DMS79 treated with DMSO at 0.1 percent for 48 hours (cell line): ENCODE measurements around the gene DDX53.

Experiments used
- DNase-seq: peaks from one replicate; lab custom pipeline; 2025; lab: John Stamatoyannopoulos, UW

Gene DDX53

DNA sequence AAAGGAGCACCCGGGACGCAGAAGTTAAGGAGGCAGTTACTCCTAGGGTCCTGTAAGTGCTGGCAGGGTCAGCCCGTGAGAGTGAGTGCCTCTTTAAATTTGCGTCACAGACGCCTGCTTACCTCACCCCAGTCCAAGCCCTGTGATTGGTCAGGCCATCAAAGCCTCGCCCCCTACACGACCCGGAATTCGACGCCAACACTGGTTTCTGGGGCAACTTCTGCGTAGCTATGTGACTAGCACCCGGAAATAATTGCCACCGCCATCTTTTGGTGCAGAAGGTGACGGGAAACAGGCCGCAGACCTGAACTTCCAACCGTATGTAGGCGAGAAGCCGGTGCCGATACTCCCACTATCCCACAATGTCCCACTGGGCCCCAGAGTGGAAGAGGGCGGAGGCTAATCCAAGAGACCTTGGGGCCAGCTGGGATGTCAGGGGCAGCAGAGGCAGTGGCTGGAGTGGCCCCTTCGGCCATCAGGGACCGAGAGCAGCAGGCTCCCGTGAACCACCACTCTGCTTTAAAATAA lies at the start of gene DDX53:
TSS of gene DDX53 (plus strand) at position 265 of the 528 bp plus-strand sequence. CDS start at position 363, 98 bp downstream.
- DNase-seq, result no peak

GRCh38 chrX:22950269-22951266 lies 49.2 kb upstream of the DDX53 start:
- DNase-seq, result no peak

DNA sequence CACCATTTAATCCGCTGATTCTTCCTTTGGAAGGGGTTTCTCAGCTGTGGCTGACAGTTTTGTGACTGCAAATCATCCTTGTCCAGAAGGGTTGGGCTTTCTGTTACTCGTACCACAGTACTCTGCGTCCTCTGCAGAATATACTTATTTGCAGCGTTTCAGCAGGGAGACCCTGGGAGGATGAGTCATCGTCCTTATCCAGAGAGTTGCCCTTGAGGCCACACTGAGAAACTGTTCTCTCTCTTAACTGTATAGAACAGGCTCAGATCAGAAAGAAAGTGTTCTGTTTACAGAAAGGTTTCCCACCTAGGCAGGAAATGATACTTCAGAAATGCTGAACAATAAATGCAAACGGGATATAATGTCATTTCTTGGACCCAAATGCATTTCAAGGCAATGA lies 47.8 kb upstream of the DDX53 start:
- no peak for DNase-seq

GRCh38 chrX:22958250-22958649 lies 41.5 kb upstream of the DDX53 start:
- DNase-seq, result no peak

DNA sequence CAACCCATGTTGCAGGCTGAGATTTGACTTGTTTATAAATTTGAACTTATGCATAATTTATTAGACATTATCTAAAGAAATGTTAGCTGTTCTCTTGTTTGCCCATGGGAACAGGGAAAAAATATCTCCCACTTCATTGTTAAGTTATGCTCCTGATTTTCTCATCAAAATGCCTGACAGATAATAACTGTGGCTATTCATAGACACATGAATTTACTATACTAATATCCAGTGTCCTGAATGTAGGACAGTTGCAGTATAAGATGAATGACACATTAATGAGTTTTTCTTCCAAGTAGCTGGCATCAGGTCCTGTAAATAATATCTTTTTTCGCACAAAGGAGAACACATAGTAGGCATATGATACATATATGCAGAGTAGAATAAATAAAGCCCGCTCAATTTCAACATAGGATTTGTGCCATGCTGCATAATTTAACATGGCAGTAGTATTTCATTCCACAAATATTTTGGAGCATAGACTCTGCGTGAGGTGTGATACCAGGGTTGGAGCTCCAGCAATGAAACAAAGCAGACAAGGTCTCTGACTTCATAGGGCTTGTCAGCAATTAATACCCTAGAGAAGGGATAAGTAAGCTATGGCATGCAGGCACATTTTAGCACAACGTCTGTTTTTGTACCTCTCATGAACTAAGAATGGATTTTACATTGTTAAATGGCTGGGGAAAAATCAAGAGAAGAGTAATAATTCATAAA lies 40.4 kb upstream of the DDX53 start:
- DNase-seq, result no peak

- DNase-seq, result no peak
Measured at GRCh38 chrX:22963196-22963595, 36.6 kb upstream of the DDX53 start.

DNA sequence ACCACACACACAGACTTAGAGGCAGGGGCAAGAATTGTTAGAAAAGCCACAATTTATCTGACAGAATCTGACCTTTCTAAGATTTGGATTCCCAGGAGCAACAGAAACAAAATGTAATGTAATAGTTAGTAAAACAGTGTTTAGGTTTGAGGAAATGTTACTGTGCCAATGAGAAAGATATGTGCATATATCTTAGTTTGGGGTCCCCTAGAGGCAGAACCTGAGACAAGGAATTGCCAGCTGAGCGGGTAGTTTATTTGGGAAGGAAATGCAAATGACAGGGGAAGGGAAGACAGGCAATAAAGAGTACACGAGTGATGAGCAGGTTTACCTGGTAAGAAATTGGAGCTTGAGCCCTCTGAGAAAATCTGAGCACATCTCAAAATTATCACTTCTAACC lies 31.3 kb upstream of the DDX53 start:
- DNase-seq, result no peak

GRCh38 chrX:22969411-22969810 lies 30.3 kb upstream of the DDX53 start:
- no peak for DNase-seq

- DNase-seq, result no peak
Measured at GRCh38 chrX:22970861-22971260, 28.9 kb upstream of the DDX53 start.

DNA sequence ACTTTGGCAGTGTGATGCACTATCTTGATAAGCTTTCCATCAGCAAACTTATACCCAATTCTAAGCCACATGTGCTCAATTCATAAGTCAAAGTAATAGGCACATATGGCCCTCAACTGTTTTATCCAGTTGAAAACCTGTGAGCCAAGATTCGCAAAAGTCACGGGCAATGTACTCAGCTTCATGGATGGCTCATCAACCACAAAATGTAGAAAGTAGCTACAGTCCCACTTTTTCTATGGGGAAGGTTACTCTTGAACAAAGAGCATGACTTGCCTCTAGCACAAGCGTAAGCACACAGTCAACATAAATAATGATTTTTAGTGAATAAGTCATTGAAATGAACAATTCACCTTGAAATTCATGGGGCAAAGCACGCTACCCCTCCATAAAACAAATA lies 25.1 kb upstream of the DDX53 start:
- DNase-seq, result no peak

DNA sequence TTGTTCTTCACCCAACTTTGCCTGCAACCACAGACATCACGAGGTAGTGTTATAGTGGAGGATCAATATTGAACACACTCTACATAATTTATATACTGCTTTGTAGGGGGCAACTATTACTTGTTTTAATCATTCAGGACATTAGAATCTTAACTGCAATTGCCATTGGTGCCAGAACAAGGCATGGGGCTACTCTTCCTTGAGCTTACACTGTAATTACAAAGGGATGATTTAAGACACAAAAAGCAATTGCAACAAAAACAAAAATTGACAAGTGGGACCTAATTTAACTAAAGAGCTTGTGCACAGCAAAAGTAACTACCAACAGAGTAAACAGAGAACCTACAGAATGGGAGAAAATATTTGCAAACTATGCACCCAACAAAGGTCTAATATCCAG lies 24.0 kb upstream of the DDX53 start:
- no peak for DNase-seq

DNA sequence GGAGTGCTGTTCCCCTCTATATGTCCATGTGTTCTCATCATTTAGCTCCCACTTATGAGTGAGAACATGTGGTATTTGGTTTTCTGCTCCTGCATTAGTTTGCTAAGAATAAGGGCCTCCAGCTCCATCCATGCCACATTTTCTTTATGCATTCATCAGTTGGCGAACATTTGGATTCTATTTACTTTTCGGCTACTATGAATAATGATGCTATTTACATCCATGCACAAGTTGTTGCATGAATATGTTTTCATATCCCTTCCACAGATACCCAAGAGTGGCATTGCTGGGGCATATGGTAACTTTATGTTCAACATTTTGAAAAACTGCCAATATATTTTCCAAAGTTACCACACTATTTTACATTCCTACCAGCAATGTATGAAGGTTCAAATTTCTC lies 13.8 kb upstream of the DDX53 start:
- no peak for DNase-seq

- DNase-seq, result no peak
Measured at GRCh38 chrX:22987452-22987851, 12.3 kb upstream of the DDX53 start.

GRCh38 chrX:23003116-23003515 lies 3.4 kb downstream of the DDX53 start:
- DNase-seq, result no peak

DNA sequence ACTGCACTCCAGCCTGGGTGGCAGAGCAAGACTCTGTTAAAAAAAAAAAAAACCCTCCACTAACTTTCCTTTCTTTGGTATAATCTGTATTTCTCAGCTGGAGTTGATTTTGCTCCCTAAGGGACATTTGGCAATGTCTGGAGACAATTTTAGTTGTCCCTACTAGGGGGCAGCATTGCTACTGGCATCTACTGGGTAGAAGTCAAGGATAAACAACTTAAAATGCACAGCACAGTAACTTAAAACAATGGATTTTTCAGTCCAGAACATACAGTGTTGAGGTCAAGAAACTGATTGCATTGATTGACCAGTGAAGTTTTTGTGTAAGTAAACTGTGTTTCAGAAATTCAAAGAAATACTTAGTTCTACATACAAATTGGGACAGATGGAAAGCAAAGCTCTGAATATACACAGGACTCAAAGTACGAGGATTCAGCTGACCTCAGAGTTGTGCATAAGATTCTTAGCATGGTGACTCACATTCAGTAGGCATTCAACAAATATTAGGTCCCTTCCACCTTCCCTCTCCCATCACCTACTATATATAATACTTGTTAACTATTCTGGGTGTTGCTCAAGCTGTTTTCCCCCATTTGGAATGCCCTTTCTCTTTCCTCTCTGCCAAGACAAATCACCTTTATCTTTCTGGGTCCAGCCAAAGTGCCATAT lies 8.8 kb downstream of the DDX53 start:
- no peak for DNase-seq

DNA sequence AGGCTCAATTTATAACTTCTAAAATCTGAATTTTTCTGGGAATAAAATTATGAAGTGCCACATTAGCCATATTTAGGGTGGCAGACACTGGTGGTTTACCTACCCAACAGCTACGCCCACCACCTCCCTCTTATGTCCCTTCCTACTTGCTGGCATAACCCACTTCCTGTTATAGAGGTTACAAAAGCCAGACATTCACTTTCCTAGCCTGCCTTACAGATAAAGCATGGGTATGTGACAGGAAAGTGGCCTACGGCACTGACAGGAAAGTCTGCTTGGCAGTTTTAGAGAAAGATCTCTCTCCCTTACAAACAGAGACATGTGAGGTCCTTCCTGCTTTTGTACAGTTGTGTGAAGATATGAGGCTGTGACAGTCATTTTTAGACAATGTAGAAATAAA lies 12.4 kb downstream of the DDX53 start:
- no peak for DNase-seq

DNA sequence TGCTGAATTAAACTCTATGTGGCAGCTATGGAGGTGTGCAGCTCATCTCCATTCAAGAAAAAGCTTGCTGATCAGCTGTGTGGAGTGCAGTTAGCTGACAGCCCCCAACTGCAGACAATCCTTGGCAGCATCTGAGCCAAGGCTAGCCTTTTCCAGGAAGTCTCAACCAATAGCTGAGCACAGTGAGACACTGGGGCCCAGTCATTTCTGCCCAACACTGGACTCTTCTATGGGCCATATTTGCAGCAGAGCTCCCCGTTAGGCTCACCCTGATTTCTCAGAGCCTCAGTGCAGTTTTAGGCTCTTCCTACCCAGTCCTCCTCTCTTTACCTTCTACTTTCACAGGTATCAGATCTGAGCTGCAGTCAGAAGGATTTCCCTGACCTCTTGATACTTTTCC lies 12.9 kb downstream of the DDX53 start:
- no peak for DNase-seq

- DNase-seq, result no peak
Measured at GRCh38 chrX:23013366-23013765, 13.6 kb downstream of the DDX53 start.

DNA sequence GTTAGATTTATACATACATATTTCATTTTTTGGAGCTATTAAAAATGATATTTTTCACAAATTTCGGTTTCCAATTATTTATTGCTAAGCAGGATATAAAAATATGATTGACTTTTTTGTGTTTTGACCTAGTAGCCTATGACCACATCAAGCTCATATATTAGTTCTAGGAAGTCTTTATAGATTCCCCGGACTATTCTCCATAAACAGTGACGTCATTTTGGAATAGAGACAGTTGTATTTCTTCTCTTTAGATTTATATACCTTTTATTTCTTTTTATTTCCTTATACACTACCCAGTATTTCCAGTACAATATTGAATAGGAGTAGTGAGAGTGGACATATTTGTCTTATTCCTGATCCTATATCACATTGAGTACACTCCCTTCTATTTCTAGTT lies 31.8 kb downstream of the DDX53 start:
- no peak for DNase-seq

- no peak for DNase-seq
Measured at GRCh38 chrX:23035493-23035892, 35.7 kb downstream of the DDX53 start.

DNA sequence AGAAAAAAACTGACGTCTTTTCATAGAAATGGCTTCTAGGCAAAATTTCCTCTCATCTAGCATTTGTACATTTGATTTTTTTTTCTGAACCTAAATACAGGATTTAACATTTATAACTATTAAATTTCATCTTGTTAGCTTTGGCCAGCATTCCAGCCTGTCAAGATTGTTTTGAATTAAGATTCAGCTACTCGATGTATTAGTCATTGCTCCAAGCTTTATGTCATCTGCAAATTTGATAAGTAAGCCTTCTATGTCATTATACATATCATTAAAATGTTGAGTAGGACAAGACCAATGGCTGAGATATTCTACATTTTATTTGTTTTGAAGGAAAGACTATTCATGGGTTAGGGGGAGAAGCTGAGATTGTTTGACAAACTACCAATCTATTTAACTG lies 46.7 kb downstream of the DDX53 start:
- DNase-seq, result no peak

DNA sequence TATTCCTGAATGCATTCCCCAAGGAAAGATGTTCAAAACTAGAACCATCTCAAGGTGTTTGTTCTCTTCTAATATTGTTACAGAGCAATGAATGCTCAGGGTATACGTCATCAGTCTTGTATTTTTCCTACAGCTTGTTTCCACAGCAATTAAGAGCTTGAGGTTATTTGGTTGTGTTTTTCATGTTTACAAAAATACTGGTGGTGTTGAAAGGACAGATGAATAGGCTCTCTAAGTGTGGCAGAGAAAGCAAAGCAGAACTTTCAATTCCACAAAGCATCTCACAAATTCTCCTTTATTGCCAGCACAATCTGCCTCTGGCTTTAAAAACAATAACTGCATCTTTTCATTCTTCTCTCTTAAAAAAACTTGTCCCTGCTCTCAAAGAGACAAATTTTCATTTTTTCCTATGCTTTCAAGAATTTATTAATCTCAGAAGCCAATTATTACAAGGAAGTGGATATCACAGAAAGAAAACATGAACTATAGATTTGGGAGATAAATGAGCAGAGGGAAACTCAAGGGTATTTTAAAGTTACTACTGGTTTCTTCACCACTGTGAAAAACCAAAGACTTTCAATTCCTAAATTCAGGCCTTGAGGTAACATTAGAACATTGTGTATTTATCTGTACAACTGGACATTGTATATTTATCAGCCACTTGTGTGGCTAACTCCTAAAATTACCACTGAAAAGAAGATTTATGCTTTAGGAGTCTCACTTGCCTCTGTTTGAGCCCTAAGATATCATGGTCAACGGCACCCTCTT lies 49.2 kb downstream of the DDX53 start:
- DNase-seq, result no peak
